PC-9 (cell line): ENCODE measurements around the gene MYRIP.

ENCODE experiments used
- CTCF ChIP-seq: fragments of 200-600 bp; sonication (generic); conservative IDR thresholded peaks from 2 replicates; pipeline ENCODE4 v1.6.1; 2017; ENCODE audit warnings: mixed run types, antibody characterized with exemption, mild to moderate bottlenecking, moderate library complexity
- EZH2 ChIP-seq: fragments of 200-600 bp; sonication (generic); IDR thresholded peaks from 2 replicates; pipeline ENCODE4 v1.8.0; 2017; ENCODE audit warnings: antibody characterized with exemption, low read depth

- TF ChIP-seq CTCF (no peak), EZH2 (no peak)
Measured at GRCh38 chr3:39808467-39809180, 785 bp upstream of the MYRIP start.
